ENCODE measurements around the gene ETV6.

The ETV6 gene

DNA sequence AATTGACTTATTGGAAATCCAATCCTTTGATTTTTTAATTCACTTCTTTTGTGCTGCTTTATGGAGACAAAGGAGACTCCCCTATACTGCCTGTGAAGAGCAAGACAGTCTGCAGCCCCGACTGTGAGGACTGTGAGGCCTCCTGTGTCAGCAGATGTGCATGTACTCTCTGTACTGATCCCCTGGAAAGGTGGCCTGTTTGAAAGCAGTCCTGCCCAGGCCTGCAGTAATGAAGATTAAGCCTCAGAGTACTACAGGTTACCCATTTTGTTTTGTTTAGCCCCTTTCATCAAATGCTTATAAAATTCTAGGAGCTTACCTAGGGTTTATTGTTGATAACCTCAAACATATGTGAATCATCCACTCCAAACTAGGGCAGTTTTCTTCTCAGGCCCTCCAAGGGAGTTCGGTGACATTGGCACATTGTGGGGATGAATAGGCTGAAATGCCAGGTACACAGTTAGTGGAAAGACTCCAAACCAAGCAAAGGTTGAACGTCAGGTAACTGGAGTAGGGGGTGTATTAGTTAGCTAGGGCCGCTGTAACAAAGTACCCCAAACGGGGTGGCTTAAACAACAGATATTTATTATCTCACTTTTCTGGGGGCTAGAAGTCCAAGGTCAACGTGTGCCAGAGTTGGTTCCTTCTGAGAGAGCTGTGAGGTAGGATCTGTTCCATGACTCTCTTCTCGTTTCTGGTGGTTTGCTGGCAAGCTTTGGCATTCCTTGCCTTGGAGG is 212.6 kb downstream of the ETV6 start:
- DNase-seq (ENCODE audit: low read depth) = no peak

DNA sequence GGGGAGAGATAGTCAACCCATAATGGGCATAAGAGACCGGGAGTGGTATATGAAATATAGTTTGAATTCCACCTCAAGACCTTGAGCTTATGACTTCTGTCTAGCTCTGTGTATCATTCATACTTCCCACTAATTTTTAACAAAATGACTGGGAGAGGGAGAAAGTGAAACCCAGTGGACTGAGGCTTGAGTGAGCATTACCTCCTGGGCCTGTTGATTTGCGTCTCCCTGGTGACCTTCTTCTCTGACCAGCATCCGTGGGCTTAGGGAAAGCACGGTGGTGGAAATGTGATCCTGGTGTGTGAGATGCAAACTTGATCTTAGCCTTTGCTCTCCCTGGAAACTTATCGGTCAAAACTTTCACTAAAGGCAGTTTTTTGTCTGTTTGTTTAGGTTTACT is 213.3 kb downstream of the ETV6 start:
- DNase-seq (ENCODE audit: low read depth) = no peak

DNA sequence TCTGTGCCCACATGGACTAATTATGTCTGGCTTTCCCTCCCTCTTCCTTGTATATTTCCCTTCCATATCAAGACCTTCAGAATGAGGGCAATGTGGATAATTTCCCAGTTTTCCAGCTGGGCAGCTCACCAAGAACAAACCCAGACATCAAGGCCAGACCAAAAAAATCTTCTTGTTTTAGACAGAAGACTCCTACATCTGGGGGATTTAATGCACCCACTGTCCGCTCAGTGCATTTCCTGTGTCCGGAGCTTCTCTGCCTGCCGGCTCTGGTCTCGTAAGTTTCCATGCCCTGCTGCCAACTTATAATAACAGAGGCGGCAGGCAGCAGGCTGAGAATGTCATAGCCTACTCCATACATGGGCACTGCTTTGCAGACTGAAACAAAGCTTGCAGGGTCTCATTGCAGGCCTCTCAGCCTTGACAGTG is 214.0 kb downstream of the ETV6 start:
- no peak for DNase-seq (ENCODE audit: low read depth)

DNA sequence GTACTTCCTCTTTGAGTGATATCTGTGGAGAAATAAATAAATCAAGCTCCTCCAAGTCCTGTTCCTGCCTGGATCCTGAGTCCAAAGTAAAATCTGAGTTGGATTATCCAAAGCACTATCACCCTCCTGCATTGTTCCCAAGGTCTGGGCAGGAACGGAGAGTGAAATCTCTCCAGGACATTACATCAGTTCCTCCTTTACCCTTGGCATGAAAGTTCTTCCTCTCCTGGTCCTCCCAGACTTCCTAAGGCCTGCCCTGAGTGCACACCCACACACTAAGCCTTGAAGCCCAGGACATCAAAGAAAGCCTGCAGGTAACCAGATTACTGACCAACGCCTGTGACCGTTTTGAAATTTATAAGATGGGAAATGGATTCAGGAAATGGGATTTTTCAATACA is 214.5 kb downstream of the ETV6 start:
- DNase-seq (ENCODE audit: low read depth) = no peak

DNA sequence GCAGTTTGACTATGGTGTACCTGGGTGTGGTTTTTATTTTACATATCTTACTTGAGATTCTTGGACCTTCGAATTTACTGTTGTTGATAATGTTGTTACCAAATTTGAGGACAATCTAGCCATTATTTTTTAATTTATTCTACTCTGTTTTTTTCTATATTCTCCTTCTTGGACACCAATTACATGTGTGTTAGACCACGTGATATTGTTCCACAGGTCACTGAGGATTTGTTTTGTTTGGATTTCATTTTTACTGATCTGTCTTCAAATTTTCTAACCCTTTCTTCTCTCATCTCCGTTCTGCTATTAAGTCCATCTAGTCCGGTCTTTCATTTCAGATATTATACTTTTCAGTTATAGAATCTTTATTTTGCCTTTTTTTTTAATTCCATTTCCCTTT is 216.3 kb downstream of the ETV6 start:
- no peak for DNase-seq (ENCODE audit: low read depth)

DNA sequence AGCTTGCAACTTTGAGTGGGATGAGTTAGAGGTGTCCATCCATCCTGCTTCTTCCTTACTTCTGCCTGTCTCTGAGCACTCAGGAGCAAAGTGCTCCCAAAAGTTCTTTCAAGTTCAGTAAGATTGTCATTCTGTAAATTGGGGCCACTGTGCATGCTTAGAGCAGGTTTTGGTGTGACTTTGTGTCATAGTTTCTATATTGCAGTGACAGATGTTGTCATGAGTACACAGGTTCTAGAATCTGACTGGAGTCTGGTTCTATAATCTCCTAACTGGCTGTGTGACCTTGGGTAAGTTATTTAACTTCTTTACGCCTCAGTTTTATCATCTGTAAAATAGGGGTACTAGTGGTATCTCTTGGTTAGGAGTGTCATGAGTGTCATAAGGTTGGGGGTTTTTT is 218.6 kb downstream of the ETV6 start:
- DNase-seq (ENCODE audit: low read depth) = no peak

DNA sequence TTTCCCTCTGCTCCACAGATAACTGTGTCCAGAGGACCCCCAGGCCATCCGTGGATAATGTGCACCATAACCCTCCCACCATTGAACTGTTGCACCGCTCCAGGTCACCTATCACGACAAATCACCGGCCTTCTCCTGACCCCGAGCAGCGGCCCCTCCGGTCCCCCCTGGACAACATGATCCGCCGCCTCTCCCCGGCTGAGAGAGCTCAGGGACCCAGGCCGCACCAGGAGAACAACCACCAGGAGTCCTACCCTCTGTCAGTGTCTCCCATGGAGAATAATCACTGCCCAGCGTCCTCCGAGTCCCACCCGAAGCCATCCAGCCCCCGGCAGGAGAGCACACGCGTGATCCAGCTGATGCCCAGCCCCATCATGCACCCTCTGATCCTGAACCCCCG is 219.9 kb downstream of the ETV6 start:
- DNase-seq (ENCODE audit: low read depth) = no peak

DNA sequence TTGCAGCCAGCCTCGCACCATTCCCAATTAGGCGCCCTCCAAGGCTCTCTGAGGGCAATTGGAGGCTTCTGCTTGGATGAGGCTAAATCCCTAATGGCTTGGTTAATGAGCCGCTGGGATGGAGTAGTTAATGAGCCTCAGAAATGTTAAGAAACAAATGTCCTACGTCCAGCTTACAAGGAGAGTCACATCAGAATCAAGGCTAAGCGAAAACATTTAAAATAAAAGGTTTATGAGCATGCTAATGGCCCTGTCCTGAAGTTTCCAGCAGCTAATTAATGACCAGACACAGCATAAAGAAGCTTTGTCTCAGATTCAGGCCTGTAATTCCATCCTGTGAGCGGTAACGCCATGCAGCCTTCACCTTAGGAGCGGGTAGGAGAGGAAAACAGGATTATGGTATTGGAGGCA is 220.6 kb downstream of the ETV6 start:
- no peak for DNase-seq (ENCODE audit: low read depth)

DNA sequence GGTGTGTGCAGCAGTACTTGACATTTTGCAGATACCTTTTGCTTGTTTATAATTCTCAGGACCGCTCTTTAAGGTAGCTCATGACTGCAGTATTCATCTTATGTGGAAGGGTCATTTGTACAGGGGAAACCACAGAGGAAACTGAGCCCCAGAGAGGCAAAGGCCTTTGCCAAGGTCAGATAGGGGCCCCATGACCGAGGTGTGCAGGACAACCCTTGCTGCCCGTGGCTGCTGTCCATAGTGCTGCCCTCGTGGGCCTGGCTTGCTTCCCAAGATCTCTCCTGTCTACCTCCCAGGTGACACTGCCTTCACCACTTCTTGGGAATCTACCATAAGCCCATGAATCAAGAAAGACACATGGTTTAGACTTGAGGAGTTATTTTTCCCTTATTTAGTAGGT is 222.6 kb downstream of the ETV6 start:
- DNase-seq (ENCODE audit: low read depth) = no peak

DNA sequence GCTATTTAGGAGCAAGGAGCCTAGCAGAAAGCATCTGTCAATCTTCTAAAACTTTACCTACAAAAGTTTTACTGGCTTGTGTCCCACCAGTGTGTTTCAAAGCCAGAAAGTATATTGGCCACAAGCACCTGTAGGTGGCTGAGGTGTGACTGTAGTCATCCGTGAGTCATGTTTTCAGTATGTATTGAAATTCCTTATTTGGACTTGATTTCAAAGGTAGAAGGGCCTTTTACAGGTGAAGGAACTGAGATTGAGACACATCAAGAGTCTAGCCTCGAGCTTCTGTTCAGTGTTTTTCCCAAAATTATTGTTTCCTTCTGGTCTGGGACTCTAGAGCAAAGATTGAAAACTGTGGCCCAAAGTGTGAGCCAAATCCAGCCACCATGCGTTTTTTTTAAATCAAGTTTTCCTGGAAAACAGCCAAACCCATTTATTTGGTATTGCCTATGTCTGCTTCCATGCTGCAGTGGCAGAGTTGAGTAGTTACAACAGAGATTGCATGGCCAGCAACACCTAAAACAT is 226.0 kb downstream of the ETV6 start:
- DNase-seq (ENCODE audit: low read depth) = no peak

DNA sequence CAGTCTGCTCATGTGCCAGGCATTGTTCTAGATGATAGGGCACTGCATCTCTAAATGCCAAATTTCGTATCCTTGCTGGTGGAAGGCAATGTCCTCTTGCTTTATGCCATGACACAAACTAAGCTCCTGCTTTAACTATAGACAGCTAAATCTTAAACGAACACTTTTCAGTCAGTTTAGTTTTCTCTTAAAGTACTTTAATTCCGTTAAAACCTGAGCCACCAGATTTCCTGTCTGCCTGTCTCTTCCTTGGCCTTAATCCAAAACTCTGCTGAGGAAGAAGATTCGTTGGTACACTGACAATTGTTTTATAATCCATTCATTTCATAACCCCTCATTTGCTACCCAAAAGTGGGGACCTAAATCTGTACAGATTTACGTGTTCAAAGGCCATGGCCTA is 226.8 kb downstream of the ETV6 start:
- no peak for DNase-seq (ENCODE audit: low read depth)

DNA sequence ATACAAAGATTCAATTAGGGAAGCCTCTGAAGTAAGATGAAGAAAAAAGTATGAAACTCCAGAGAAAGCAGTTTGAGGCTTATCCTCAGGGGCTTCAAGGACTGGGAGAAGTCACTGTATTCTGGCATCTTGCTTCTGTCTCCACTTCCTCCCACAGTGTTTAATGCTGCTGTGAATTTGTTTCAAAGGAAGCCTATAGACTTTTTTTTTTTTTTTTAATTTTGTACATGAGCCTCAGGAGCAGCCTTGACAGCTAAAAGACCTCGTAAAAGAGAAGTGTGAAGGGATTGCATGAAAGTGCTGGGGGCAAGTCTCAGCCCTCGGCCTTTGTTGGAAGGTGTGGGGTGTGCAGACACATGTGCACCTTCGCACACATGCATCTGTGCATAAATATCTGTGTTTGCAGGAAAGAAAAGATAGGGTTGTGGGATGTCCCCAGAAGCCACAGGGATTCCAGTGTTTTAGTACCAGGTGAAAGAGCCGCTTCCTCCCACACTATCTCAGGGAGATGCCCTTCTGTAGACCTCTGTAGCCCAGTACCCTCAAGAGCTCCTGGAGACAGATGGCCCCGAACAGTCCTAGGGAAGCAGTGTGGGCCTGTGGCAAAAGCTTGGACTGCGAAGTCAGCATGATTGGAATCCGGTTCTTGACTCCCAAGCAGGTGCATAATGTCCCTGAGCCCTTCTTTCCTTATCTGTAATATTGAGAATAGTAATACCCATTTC is 227.8 kb downstream of the ETV6 start:
- DNase-seq (ENCODE audit: low read depth) = no peak

DNA sequence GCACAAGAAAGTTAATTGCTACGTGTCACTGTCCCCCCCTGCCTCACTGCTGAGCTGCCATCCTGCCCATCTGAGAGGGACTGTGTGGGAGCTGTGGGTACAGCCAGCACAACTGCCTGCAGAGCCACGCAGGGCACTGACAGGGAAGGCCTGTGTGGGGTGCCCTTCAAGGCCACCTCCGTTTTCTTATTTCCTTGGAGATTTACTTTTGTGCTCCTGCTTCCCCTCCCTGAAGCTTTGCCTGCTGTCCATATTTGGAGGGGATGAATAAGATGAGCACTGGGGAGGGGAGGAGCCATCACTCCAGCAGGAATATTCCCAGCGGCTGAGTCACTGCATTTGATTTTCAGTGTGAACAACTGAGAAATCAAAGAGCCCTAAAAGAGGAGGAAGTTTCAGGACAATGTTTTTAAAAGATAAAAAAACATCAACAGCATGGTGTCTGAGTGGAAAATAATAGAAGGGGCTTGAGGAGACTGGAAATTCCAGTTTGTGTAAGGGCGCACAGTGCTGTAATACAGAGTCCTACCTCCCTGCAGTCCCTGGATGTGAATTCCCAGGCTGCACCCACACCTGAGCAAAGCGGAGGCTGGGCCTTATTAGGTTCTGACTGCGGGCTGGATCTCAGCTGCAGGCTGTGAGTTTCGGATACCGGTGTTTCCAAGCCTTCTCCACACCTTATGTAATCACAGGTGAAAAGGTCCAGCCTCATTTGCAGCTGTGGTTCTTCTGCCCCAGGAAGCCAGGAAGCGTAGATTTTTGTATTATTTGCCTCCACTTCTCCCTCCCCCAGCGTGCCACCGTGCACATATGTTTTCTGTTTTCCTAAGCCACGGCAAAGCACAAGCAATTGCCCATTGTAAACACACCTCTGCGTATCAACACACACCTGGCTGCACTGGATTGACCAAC is 228.7 kb downstream of the ETV6 start:
- no peak for DNase-seq (ENCODE audit: low read depth)

DNA sequence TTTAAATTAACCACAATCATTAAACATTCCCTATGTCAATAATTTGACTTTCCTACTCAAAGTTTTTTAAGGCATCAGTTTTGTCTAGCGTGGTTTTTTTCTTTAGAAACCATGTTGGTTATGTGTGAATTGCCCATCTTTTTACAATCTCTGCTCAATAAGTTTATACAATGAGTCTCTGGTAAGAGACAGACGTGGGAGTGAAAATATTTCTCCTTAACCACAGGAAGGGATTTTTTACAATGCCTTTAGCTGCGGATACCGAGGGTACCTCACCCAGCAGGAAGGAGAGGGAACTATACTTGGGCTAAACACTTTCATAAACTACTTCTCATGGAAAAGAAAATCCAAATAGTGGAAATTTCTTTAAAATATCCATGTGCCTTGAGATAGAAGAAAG is 229.8 kb downstream of the ETV6 start:
- no peak for DNase-seq (ENCODE audit: low read depth)

DNA sequence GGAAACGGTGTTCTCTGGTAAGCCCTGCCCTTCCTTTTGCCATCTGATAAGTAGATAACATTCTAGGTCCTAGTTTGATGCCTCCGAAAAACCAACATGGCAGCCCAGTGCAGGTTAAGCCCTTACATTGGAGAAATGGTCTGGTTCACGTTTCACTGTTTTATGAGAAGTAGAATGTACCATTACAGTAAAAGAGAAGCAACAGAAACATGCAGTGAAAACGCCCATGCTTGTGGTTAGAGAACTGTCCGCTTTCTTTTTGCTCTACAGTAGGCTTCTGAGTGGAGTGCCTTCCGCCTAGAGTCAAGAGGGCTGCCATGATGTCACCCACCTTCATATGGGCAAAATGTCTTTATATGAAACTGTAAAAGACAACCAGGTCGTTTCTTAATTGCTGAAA is 230.9 kb downstream of the ETV6 start:
- DNase-seq (ENCODE audit: low read depth) = no peak

DNA sequence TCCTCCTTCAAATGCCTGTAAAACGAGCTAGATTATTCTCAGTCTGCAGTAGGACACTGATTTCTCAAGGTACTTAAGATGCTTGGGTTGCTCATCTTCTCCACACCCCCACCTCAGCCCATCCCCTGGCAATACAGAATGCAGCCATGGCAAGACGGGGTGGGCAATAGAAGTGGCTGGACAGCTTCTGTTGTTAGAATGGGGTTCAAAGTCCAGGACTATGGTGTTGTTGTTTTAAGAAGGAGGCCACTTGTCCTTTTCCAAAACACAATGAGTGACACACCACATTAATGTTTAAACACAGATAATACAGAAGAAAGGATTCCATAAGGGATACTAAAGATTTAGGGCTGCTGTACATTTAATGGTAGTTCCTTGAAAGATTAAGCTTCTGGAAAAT is 232.4 kb downstream of the ETV6 start:
- no peak for DNase-seq (ENCODE audit: low read depth)

DNA sequence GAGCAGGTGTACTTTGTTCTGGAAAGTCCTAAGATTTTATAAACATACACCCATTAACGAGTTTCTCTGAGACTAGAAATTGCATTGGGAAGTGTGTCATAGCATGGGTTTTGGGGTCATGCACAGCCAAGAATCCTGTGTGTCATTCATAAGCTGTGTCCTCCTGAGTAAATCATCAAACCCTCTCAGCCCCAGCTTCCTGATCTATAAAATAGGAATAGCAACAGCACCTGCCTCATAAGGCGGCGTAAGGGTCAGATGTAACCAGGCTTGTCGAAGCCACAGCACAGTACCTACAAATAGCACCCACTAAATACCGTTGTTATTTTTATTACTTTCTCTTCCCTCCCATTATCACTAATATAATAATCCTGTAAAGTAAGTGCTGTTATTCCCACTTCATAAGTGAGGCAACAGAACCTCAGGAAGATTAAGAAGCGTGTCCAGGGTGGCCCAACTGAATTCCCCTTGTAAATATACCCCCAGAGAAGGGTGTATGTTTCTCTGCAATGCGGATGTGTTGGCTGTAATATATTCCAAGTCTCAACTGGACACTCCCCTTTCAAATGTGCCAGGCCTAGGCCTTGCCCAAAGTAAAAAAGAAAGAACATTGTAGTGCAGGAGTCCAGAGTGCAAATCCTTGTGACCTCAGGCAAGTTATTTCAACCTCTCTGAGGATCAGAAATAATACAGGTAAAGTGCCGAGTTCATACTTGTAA is 233.0 kb downstream of the ETV6 start:
- no peak for DNase-seq (ENCODE audit: low read depth)

DNA sequence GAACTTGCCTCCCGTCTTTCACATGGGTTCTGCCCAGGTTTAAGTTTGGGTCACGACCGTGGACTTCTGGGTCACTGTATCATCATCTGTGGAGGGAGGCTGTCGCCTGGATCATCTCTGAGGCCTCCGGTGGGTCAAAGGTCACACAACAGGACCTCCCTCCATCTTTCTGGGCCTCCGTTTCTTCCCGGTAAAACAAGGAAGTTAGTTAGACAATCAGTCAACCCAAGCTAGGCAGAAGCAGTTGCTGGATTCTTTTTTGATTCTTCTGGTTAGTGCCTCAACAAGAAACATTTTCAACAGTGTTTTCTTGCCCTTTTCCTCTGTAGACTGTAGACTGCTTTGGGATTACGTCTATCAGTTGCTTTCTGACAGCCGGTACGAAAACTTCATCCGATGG is 234.6 kb downstream of the ETV6 start:
- DNase-seq (ENCODE audit: low read depth) = no peak

DNA sequence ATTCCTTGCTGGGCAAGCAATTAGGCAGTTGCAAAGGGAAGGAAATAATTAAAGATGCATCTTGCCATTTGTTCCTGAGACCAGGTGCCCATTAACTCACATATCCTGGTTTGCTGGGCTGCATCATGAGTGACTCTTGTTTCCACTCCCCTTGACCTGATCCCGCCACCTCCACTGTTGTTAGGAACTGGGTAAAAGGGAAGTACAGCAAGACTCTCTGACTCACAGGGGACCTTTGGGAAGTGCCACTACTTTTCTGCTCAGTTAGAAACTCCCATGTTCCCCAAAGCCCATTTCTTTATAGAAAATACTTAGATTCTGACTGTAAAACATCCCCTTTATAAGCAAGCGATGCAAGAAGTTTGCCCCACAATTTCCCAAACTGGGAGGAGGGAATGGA is 235.2 kb downstream of the ETV6 start:
- no peak for DNase-seq (ENCODE audit: low read depth)

DNA sequence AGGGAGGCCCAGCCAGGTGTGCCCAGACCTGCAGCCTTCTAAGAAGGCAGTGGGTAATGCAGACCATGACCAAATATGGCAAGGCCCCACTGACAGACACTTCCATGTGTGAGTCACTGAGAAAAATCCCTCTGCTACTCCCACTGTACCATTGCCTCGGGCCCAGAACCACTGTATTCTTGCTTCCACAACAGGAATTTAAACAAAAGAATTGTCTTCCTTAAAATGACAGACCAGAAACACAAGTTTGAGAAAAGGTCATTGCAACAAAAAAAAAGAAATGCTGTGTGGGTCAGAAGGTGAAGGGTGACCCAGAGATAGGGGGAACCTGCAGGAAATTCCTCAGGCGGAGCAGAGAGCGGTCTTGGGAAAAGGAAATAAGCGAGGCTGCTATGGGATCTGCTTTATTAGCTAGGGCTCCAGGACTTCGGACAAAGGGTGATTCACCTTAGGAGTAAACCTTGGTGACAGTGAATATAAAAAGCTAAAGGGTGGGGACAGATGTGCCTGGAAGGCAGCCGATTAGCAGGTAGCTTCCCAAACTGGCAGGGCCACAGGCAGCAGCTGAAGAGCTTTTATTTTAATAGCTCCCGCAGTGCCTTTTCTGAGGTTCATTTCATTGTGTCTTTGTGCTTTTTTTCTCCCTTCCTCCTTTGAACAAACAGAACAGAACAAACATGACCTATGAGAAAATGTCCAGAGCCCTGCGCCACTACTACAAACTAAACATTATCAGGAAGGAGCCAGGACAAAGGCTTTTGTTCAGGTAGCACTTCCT is 236.0 kb downstream of the ETV6 start:
- no peak for DNase-seq (ENCODE audit: low read depth)

DNA sequence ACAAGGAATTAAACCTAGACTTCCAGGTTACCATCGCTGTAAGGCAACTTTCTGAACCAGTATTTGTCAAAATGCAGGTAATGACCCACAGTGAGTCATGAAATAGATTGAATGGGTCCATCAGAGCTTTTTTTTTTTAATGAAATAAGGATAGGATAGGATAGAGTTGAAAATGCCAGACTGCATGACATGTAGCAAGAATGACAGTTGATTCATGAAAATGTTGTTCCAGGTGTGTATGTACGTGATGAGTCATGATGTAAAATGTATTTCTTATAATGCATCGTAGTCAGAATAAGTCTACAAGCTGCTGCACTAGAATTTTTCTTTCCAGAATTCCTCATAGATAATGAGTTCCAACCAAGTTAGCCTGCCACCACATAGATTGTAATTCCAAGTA is 236.9 kb downstream of the ETV6 start:
- no peak for DNase-seq (ENCODE audit: low read depth)

Data from stimulated activated CD8-positive, alpha-beta memory T cell treated with anti-CD3 and anti-CD28 coated beads, Interleukin-4, amount 100 ng/mL, for 24 hours (primary cell).